Measurements from ENCODE around the gene NLK. TPM values are rescaled to one million over a fixed set of nuclear protein-coding genes. Genes with fewer than 3 reads are reported as not detected.

NLK gene
- total RNA-seq, 2 experiments from 2014 or later, result 8.7 to 8.8 TPM

GRCh38 chr17:28100251-28100650, 57.8 kb downstream of the NLK start:
- DNase-seq, result no peak

GRCh38 chr17:28100936-28101335, 58.5 kb downstream of the NLK start:
- no peaks in the 10 kb centered on the region for H3K27me3 Mint-ChIP-seq (ENCODE audit: low read depth)
- H3K4me3 Mint-ChIP-seq, result no peak overlapping the region
- H3K27ac Mint-ChIP-seq, result no peak overlapping the region
- H3K9me3 Mint-ChIP-seq, result no peaks in the 10 kb centered on the region
- no peaks in the 10 kb centered on the region for H3K4me1 Mint-ChIP-seq (ENCODE audit: low read depth)
- H3K36me3 Mint-ChIP-seq (ENCODE audit: low read depth), result peaks cover 2% of the 10 kb centered on the region
- no peak for DNase-seq
- CTCF ChIA-PET, result no interaction called here
- intact Hi-C loops (cut with micrococcal nuclease), result no loop called here

More at GRCh38 chr17:28100251-28100650, 57.8 kb downstream of the NLK start:
- Mint-ChIP-seq H3K27ac (no peak overlapping the region), H3K36me3 (ENCODE audit: low read depth) (peaks cover 2% of the 10 kb centered on the region), H3K4me1 (ENCODE audit: low read depth) (no peaks in the 10 kb centered on the region), H3K27me3 (ENCODE audit: low read depth) (no peaks in the 10 kb centered on the region), H3K4me3 (no peak overlapping the region), H3K9me3 (no peaks in the 10 kb centered on the region)
- intact Hi-C loops (cut with micrococcal nuclease), result no loop called here
- CTCF ChIA-PET, result no interaction called here

- Mint-ChIP-seq H3K27me3 (ENCODE audit: low read depth) (no peaks in the 10 kb centered on the region), H3K36me3 (ENCODE audit: low read depth) (peaks cover 2% of the 10 kb centered on the region), H3K4me1 (ENCODE audit: low read depth) (no peaks in the 10 kb centered on the region), H3K4me3 (no peak overlapping the region), H3K9me3 (no peaks in the 10 kb centered on the region), H3K27ac (no peak overlapping the region)
- intact Hi-C loops (cut with micrococcal nuclease), result no loop called here
- no peak for DNase-seq
- CTCF ChIA-PET, result no interaction called here
Observed at GRCh38 chr17:28101919-28102318, 59.4 kb downstream of the NLK start.

- no peak for DNase-seq
- intact Hi-C loops (cut with micrococcal nuclease), result no loop called here
- Mint-ChIP-seq H3K4me1 (ENCODE audit: low read depth) (no peaks in the 10 kb centered on the region), H3K36me3 (ENCODE audit: low read depth) (peaks cover 3% of the 10 kb centered on the region), H3K4me3 (no peak overlapping the region), H3K27me3 (ENCODE audit: low read depth) (no peaks in the 10 kb centered on the region), H3K27ac (no peak overlapping the region), H3K9me3 (peaks cover 4% of the 10 kb centered on the region)
- CTCF ChIA-PET, result no interaction called here
Observed at GRCh38 chr17:28105501-28105900, 63.0 kb downstream of the NLK start.

GRCh38 chr17:28110184-28110583, 67.7 kb downstream of the NLK start:
- DNase-seq, result no peak
- Mint-ChIP-seq H3K36me3 (ENCODE audit: low read depth) (peaks cover 2% of the 10 kb centered on the region), H3K27ac (no peak overlapping the region), H3K4me1 (ENCODE audit: low read depth) (peaks cover 8% of the 10 kb centered on the region), H3K9me3 (peaks cover 4% of the 10 kb centered on the region), H3K4me3 (no peak overlapping the region), H3K27me3 (ENCODE audit: low read depth) (no peaks in the 10 kb centered on the region)
- intact Hi-C loops (cut with micrococcal nuclease), result no loop called here
- CTCF ChIA-PET, result no interaction called here

- H3K9me3 Mint-ChIP-seq, result peaks cover 4% of the 10 kb centered on the region
- DNase-seq, result no peak
- H3K4me1 Mint-ChIP-seq (ENCODE audit: low read depth), result peaks cover 17% of the 10 kb centered on the region
- intact Hi-C loops (cut with micrococcal nuclease), result no loop called here
- H3K36me3 Mint-ChIP-seq (ENCODE audit: low read depth), result peaks cover 2% of the 10 kb centered on the region
- CTCF ChIA-PET, result no interaction called here
- no peak overlapping the region for H3K4me3 Mint-ChIP-seq
- H3K27ac Mint-ChIP-seq, result no peak overlapping the region
- H3K27me3 Mint-ChIP-seq (ENCODE audit: low read depth), result no peaks in the 10 kb centered on the region
Observed at GRCh38 chr17:28112181-28112580, 69.7 kb downstream of the NLK start.

GRCh38 chr17:28112606-28113005, 70.1 kb downstream of the NLK start:
- intact Hi-C loops (cut with micrococcal nuclease), result no loop called here
- H3K9me3 Mint-ChIP-seq, result peaks cover 4% of the 10 kb centered on the region
- peaks cover 2% of the 10 kb centered on the region for H3K36me3 Mint-ChIP-seq (ENCODE audit: low read depth)
- H3K4me3 Mint-ChIP-seq, result no peak overlapping the region
- peaks cover 20% of the 10 kb centered on the region for H3K4me1 Mint-ChIP-seq (ENCODE audit: low read depth)
- no peaks in the 10 kb centered on the region for H3K27me3 Mint-ChIP-seq (ENCODE audit: low read depth)
- no peak for DNase-seq
- CTCF ChIA-PET, result no interaction called here
- H3K27ac Mint-ChIP-seq, result no peak overlapping the region

GRCh38 chr17:28113269-28113668, 70.8 kb downstream of the NLK start:
- Mint-ChIP-seq H3K36me3 (ENCODE audit: low read depth) (peaks cover 2% of the 10 kb centered on the region), H3K27ac (no peak overlapping the region)
- CTCF ChIA-PET, result no interaction called here

GRCh38 chr17:28115046-28115445, 72.6 kb downstream of the NLK start:
- CTCF ChIA-PET, result interaction anchor here (0.5 kb wide), 2 partner anchors 31 to 76 kb away, joined by 3 read pairs; no protein-coding TSS in a partner anchor
- Mint-ChIP-seq H3K27me3 (ENCODE audit: low read depth) (no peaks in the 10 kb centered on the region), H3K4me3 (no peak overlapping the region), H3K9me3 (peaks cover 4% of the 10 kb centered on the region), H3K4me1 (ENCODE audit: low read depth) (peaks cover 33% of the 10 kb centered on the region), H3K27ac (no peak overlapping the region), H3K36me3 (ENCODE audit: low read depth) (peaks cover 2% of the 10 kb centered on the region)
- DNase-seq, result no peak
- intact Hi-C loops (cut with micrococcal nuclease), result no loop called here

More at GRCh38 chr17:28113269-28113668, 70.8 kb downstream of the NLK start:
- intact Hi-C loops (cut with micrococcal nuclease), result no loop called here
- peaks cover 4% of the 10 kb centered on the region for H3K9me3 Mint-ChIP-seq
- H3K4me3 Mint-ChIP-seq, result no peak overlapping the region
- peaks cover 24% of the 10 kb centered on the region for H3K4me1 Mint-ChIP-seq (ENCODE audit: low read depth)
- no peaks in the 10 kb centered on the region for H3K27me3 Mint-ChIP-seq (ENCODE audit: low read depth)
- no peak for DNase-seq

- no peaks in the 10 kb centered on the region for H3K9me3 Mint-ChIP-seq
- no peak for DNase-seq
- no peak overlapping the region for H3K4me3 Mint-ChIP-seq
- intact Hi-C loops (cut with micrococcal nuclease), result no loop called here
- CTCF ChIA-PET, result no interaction called here
- no peaks in the 10 kb centered on the region for H3K27me3 Mint-ChIP-seq (ENCODE audit: low read depth)
- no peak overlapping the region for H3K27ac Mint-ChIP-seq
- H3K36me3 Mint-ChIP-seq (ENCODE audit: low read depth), result peaks cover 3% of the 10 kb centered on the region
- peaks cover 33% of the 10 kb centered on the region for H3K4me1 Mint-ChIP-seq (ENCODE audit: low read depth)
Observed at GRCh38 chr17:28117304-28117703, 74.8 kb downstream of the NLK start.

- CTCF ChIA-PET, result interaction anchor here (0.7 kb wide), 1 partner anchor 185 kb away, joined by 3 read pairs; no protein-coding TSS in a partner anchor
- H3K4me3 Mint-ChIP-seq, result peak overlapping the region; percentile 0
- DNase-seq, result no peak
- no peak overlapping the region for H3K27ac Mint-ChIP-seq
- H3K27me3 Mint-ChIP-seq (ENCODE audit: low read depth), result no peaks in the 10 kb centered on the region
- peaks cover 33% of the 10 kb centered on the region for H3K4me1 Mint-ChIP-seq (ENCODE audit: low read depth)
- H3K36me3 Mint-ChIP-seq (ENCODE audit: low read depth), result peaks cover 5% of the 10 kb centered on the region
- H3K9me3 Mint-ChIP-seq, result no peaks in the 10 kb centered on the region
- intact Hi-C loops (cut with micrococcal nuclease), result no loop called here
Observed at GRCh38 chr17:28118362-28118761, 75.9 kb downstream of the NLK start.

- Mint-ChIP-seq H3K27me3 (ENCODE audit: low read depth) (no peaks in the 10 kb centered on the region), H3K9me3 (no peaks in the 10 kb centered on the region), H3K27ac (no peak overlapping the region), H3K4me3 (no peak overlapping the region), H3K4me1 (ENCODE audit: low read depth) (peaks cover 33% of the 10 kb centered on the region), H3K36me3 (ENCODE audit: low read depth) (peaks cover 5% of the 10 kb centered on the region)
- DNase-seq, result no peak
- intact Hi-C loops (cut with micrococcal nuclease), result no loop called here
- CTCF ChIA-PET, result no interaction called here
Observed at GRCh38 chr17:28119046-28119445, 76.6 kb downstream of the NLK start.

GRCh38 chr17:28119560-28119959, 77.1 kb downstream of the NLK start:
- H3K36me3 Mint-ChIP-seq (ENCODE audit: low read depth), result peaks cover 5% of the 10 kb centered on the region
- H3K27ac Mint-ChIP-seq, result no peak overlapping the region
- no peak for DNase-seq
- H3K4me1 Mint-ChIP-seq (ENCODE audit: low read depth), result peaks cover 31% of the 10 kb centered on the region
- H3K27me3 Mint-ChIP-seq (ENCODE audit: low read depth), result no peaks in the 10 kb centered on the region
- no peak overlapping the region for H3K4me3 Mint-ChIP-seq
- intact Hi-C loops (cut with micrococcal nuclease), result no loop called here
- H3K9me3 Mint-ChIP-seq, result no peaks in the 10 kb centered on the region
- CTCF ChIA-PET, result no interaction called here

- intact Hi-C loops (cut with micrococcal nuclease), result no loop called here
- H3K4me1 Mint-ChIP-seq (ENCODE audit: low read depth), result peaks cover 25% of the 10 kb centered on the region
- no peaks in the 10 kb centered on the region for H3K27me3 Mint-ChIP-seq (ENCODE audit: low read depth)
- peaks cover 5% of the 10 kb centered on the region for H3K36me3 Mint-ChIP-seq (ENCODE audit: low read depth)
- no peaks in the 10 kb centered on the region for H3K9me3 Mint-ChIP-seq
- no peak for DNase-seq
- CTCF ChIA-PET, result interaction anchor here (0.7 kb wide), 1 partner anchor 54 kb away, joined by 4 read pairs; no protein-coding TSS in a partner anchor
- H3K4me3 Mint-ChIP-seq, result no peak overlapping the region
- no peak overlapping the region for H3K27ac Mint-ChIP-seq
Observed at GRCh38 chr17:28120766-28121165, 78.3 kb downstream of the NLK start.

Measured in activated naive CD4-positive, alpha-beta T cell treated with anti-CD3 and anti-CD28 coated beads for 36 hours (primary cell).